Peyer's patch (tissue), 4 donors: Measurements from ENCODE around the gene BDH2.

ENCODE experiments used
- POLR2A ChIP-seq, 2 donors: fragments of 450-650 bp; IDR thresholded peaks; one replicate each; pipeline ENCODE4 v1.5.1; 2017; ENCODE audit warnings: antibody characterized with exemption in 2 of 2, mild to moderate bottlenecking in 2 of 2, moderate library complexity in 2 of 2
- TF ChIP-seq, protein P1 (sequence below), 6 experiments: fragments of 450-650 bp in 4 of 6; fragments of 200-600 bp in 2 of 6; sonication (generic) in 1 of 6; IDR thresholded peaks; one replicate each; pipeline ENCODE4 v1.5.1; 2017 to 2019; ENCODE audit warnings: antibody characterized with exemption in 6 of 6, mild to moderate bottlenecking in 3 of 6, moderate library complexity in 1 of 6

DNA sequence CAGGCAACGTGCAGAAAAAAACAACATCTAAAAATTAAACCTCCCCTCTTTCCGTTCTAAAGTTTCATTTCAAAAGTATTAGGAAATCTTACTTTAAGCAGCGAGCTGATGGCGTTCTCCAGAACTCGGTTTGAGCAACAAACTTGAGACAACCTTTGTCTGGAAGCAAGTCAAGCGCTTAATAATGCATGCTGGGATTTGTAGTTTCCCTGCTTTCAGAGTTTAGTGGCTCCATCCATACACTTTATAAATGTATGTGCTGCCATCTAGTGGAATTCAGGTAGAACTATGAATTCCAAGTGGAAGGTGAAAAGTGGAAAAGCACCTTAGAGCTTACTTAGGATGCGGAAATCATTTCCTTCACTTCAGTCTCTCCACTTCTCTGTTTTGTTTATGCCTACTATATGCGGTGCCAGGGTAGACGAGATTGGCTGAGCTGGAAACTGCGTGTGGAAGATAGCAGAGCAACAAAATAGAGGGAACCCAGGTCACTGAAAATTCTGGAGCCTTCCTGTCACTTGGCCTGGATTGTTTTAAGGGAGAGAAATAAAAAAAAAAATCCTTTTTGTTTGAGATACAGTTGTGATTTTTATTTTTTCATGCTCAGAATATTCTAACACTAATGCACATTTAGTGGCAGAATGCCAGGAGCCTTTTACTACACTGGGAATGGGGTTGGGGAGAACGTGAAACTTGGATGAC, at the start of gene BDH2:
- TF ChIP-seq, protein P1, sequence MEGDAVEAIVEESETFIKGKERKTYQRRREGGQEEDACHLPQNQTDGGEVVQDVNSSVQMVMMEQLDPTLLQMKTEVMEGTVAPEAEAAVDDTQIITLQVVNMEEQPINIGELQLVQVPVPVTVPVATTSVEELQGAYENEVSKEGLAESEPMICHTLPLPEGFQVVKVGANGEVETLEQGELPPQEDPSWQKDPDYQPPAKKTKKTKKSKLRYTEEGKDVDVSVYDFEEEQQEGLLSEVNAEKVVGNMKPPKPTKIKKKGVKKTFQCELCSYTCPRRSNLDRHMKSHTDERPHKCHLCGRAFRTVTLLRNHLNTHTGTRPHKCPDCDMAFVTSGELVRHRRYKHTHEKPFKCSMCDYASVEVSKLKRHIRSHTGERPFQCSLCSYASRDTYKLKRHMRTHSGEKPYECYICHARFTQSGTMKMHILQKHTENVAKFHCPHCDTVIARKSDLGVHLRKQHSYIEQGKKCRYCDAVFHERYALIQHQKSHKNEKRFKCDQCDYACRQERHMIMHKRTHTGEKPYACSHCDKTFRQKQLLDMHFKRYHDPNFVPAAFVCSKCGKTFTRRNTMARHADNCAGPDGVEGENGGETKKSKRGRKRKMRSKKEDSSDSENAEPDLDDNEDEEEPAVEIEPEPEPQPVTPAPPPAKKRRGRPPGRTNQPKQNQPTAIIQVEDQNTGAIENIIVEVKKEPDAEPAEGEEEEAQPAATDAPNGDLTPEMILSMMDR (IDR thresholded peaks at IDR 0.05) = peak; percentile 58 to 98 (median 95)
- TF ChIP-seq POLR2A (IDR thresholded peaks at IDR 0.05) = peak; percentile 35 to 50
